Measurements from ENCODE around the gene GMIP.

The GMIP gene

GRCh38 chr19:19647037-19647835, 3.8 kb upstream of the GMIP start:
- Histone ChIP-seq H3K4me2 (ENCODE audit: low read length) (no peak overlapping the region), H3K9me3 (replicated peaks; ENCODE audit: low read length) (no peaks in the 10 kb centered on the region), H3K4me1 (ENCODE audit: control insufficient read depth, insufficient read depth, low read length) (peaks cover 7% of the 10 kb centered on the region), H3K27me3 (ENCODE audit: control insufficient read depth, insufficient read depth, low read length) (no peaks in the 10 kb centered on the region), H3K36me3 (ENCODE audit: insufficient read depth, low read length) (peaks cover 56% of the 10 kb centered on the region), H3K4me3 (ENCODE audit: low read length) (no peak overlapping the region), H3K9ac (ENCODE audit: low read depth, low read length) (no peak overlapping the region)

- Histone ChIP-seq H3K27me3 (ENCODE audit: control insufficient read depth, insufficient read depth, low read length) (no peaks in the 10 kb centered on the region), H3K4me2 (ENCODE audit: low read length) (no peak overlapping the region), H3K4me3 (ENCODE audit: low read length) (no peak overlapping the region), H3K36me3 (ENCODE audit: insufficient read depth, low read length) (peaks cover 37% of the 10 kb centered on the region), H3K9ac (ENCODE audit: low read depth, low read length) (no peak overlapping the region), H3K4me1 (ENCODE audit: control insufficient read depth, insufficient read depth, low read length) (peaks cover 7% of the 10 kb centered on the region), H3K9me3 (replicated peaks; ENCODE audit: low read length) (no peaks in the 10 kb centered on the region)
Measured at GRCh38 chr19:19645233-19645870, 1.9 kb upstream of the GMIP start.

GRCh38 chr19:19644054-19644388, 564 bp upstream of the GMIP start:
- Histone ChIP-seq H3K36me3 (ENCODE audit: insufficient read depth, low read length) (peaks cover 30% of the 10 kb centered on the region), H3K9me3 (replicated peaks; ENCODE audit: low read length) (no peaks in the 10 kb centered on the region), H3K4me1 (ENCODE audit: control insufficient read depth, insufficient read depth, low read length) (peaks cover 7% of the 10 kb centered on the region), H3K4me2 (ENCODE audit: low read length) (peak overlapping the region; percentile 94), H3K9ac (ENCODE audit: low read depth, low read length) (no peak overlapping the region), H3K4me3 (ENCODE audit: low read length) (peak overlapping the region; percentile 83), H3K27me3 (ENCODE audit: control insufficient read depth, insufficient read depth, low read length) (no peaks in the 10 kb centered on the region)

GRCh38 chr19:19642506-19643157, 825 bp downstream of the GMIP start:
- peaks cover 27% of the 10 kb centered on the region for H3K36me3 ChIP-seq (ENCODE audit: insufficient read depth, low read length)
- H3K4me1 ChIP-seq (ENCODE audit: control insufficient read depth, insufficient read depth, low read length) = peaks cover 7% of the 10 kb centered on the region
- H3K27me3 ChIP-seq (ENCODE audit: control insufficient read depth, insufficient read depth, low read length) = no peaks in the 10 kb centered on the region
- H3K9ac ChIP-seq (ENCODE audit: low read depth, low read length) = peak overlapping the region; percentile 82
- peak overlapping the region; percentile 94 for H3K4me2 ChIP-seq (ENCODE audit: low read length)
- peak overlapping the region; percentile 83 for H3K4me3 ChIP-seq (ENCODE audit: low read length)
- H3K9me3 ChIP-seq (replicated peaks; ENCODE audit: low read length) = no peaks in the 10 kb centered on the region

GRCh38 chr19:19637523-19638251, 5.8 kb downstream of the GMIP start:
- H3K4me3 ChIP-seq (ENCODE audit: low read length) = no peak overlapping the region
- H3K36me3 ChIP-seq (ENCODE audit: insufficient read depth, low read length) = peaks cover 27% of the 10 kb centered on the region
- H3K4me1 ChIP-seq (ENCODE audit: control insufficient read depth, insufficient read depth, low read length) = peaks cover 3% of the 10 kb centered on the region
- H3K27me3 ChIP-seq (ENCODE audit: control insufficient read depth, insufficient read depth, low read length) = no peaks in the 10 kb centered on the region
- H3K4me2 ChIP-seq (ENCODE audit: low read length) = no peak overlapping the region
- H3K9me3 ChIP-seq (replicated peaks; ENCODE audit: low read length) = no peaks in the 10 kb centered on the region
- no peak overlapping the region for H3K9ac ChIP-seq (ENCODE audit: low read depth, low read length)

GRCh38 chr19:19637186-19637522, 6.3 kb downstream of the GMIP start:
- no peak overlapping the region for H3K4me2 ChIP-seq (ENCODE audit: low read length)
- H3K4me1 ChIP-seq (ENCODE audit: control insufficient read depth, insufficient read depth, low read length) = no peaks in the 10 kb centered on the region
- peaks cover 29% of the 10 kb centered on the region for H3K36me3 ChIP-seq (ENCODE audit: insufficient read depth, low read length)
- no peak overlapping the region for H3K4me3 ChIP-seq (ENCODE audit: low read length)
- no peaks in the 10 kb centered on the region for H3K27me3 ChIP-seq (ENCODE audit: control insufficient read depth, insufficient read depth, low read length)
- H3K9me3 ChIP-seq (replicated peaks; ENCODE audit: low read length) = no peaks in the 10 kb centered on the region
- H3K9ac ChIP-seq (ENCODE audit: low read depth, low read length) = no peak overlapping the region

- no peak overlapping the region for H3K9ac ChIP-seq (ENCODE audit: low read depth, low read length)
- no peaks in the 10 kb centered on the region for H3K9me3 ChIP-seq (replicated peaks; ENCODE audit: low read length)
- H3K27me3 ChIP-seq (ENCODE audit: control insufficient read depth, insufficient read depth, low read length) = no peaks in the 10 kb centered on the region
- H3K4me2 ChIP-seq (ENCODE audit: low read length) = no peak overlapping the region
- peaks cover 29% of the 10 kb centered on the region for H3K36me3 ChIP-seq (ENCODE audit: insufficient read depth, low read length)
- no peak overlapping the region for H3K4me3 ChIP-seq (ENCODE audit: low read length)
- H3K4me1 ChIP-seq (ENCODE audit: control insufficient read depth, insufficient read depth, low read length) = no peaks in the 10 kb centered on the region
Measured at GRCh38 chr19:19636573-19637185, 6.8 kb downstream of the GMIP start.

- H3K9ac ChIP-seq (ENCODE audit: low read depth, low read length) = no peak overlapping the region
Measured at GRCh38 chr19:19635313-19635702, 8.1 kb downstream of the GMIP start.

GRCh38 chr19:19634516-19635312, 8.7 kb downstream of the GMIP start:
- H3K27me3 ChIP-seq (ENCODE audit: control insufficient read depth, insufficient read depth, low read length) = no peaks in the 10 kb centered on the region
- peaks cover 29% of the 10 kb centered on the region for H3K36me3 ChIP-seq (ENCODE audit: insufficient read depth, low read length)
- H3K9me3 ChIP-seq (replicated peaks; ENCODE audit: low read length) = no peaks in the 10 kb centered on the region
- H3K9ac ChIP-seq (ENCODE audit: low read depth, low read length) = no peak overlapping the region
- no peak overlapping the region for H3K4me2 ChIP-seq (ENCODE audit: low read length)
- no peaks in the 10 kb centered on the region for H3K4me1 ChIP-seq (ENCODE audit: control insufficient read depth, insufficient read depth, low read length)
- no peak overlapping the region for H3K4me3 ChIP-seq (ENCODE audit: low read length)

More at GRCh38 chr19:19635313-19635702, 8.1 kb downstream of the GMIP start:
- H3K4me1 ChIP-seq (ENCODE audit: control insufficient read depth, insufficient read depth, low read length) = no peaks in the 10 kb centered on the region
- H3K4me2 ChIP-seq (ENCODE audit: low read length) = no peak overlapping the region
- no peaks in the 10 kb centered on the region for H3K9me3 ChIP-seq (replicated peaks; ENCODE audit: low read length)
- H3K4me3 ChIP-seq (ENCODE audit: low read length) = no peak overlapping the region
- H3K36me3 ChIP-seq (ENCODE audit: insufficient read depth, low read length) = peaks cover 29% of the 10 kb centered on the region
- no peaks in the 10 kb centered on the region for H3K27me3 ChIP-seq (ENCODE audit: control insufficient read depth, insufficient read depth, low read length)

GRCh38 chr19:19633711-19634515, 9.5 kb downstream of the GMIP start:
- H3K4me1 ChIP-seq (ENCODE audit: control insufficient read depth, insufficient read depth, low read length) = no peaks in the 10 kb centered on the region
- H3K4me3 ChIP-seq (ENCODE audit: low read length) = no peak overlapping the region
- no peak overlapping the region for H3K4me2 ChIP-seq (ENCODE audit: low read length)
- H3K9ac ChIP-seq (ENCODE audit: low read depth, low read length) = no peak overlapping the region
- H3K27me3 ChIP-seq (ENCODE audit: control insufficient read depth, insufficient read depth, low read length) = no peaks in the 10 kb centered on the region
- no peaks in the 10 kb centered on the region for H3K9me3 ChIP-seq (replicated peaks; ENCODE audit: low read length)
- peaks cover 29% of the 10 kb centered on the region for H3K36me3 ChIP-seq (ENCODE audit: insufficient read depth, low read length)
